ENCODE measurements around the gene SPR.

Gene SPR

DNA sequence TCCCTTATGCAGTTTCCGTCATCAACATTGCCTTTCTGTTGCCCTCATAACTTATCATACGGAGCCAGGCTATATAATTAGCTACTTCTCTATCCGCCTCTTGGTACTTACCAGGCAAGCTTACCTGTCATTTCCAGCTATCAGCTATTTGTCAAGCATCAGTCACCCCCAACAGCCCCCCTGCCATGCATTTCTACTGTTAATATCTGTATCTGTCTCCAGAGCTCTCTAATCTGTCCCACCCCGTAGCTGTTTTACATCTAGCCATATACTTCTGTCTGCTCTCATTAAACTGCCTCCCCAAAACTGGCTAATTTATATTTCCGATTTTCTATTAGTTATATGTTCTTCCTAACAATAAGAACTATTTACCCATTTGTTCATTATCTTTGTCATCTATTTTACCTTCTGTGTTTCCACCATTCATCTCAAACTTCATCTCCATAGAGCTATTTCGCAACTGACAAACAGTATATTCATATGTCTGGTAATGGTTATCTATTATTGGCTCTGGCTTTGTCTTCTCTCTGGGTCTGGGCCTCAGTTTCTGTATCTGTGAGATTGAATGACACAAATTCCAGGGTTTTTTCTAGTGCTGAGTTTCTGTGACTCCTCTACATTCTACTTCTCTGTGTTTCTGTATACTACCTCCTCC is 39.7 kb downstream of the SPR start:
- H2AFZ ChIP-seq: no peak overlapping the region
- H3K36me3 ChIP-seq (ENCODE audit: control insufficient read depth, insufficient read depth, low read length): no peaks in the 10 kb centered on the region
- no peak overlapping the region for H3K27ac ChIP-seq
- H3K9ac ChIP-seq: no peak overlapping the region
- H3K79me2 ChIP-seq: no peaks in the 10 kb centered on the region
- no peak overlapping the region for H3K4me2 ChIP-seq (ENCODE audit: low read length)
- peaks cover 6% of the 10 kb centered on the region for H3K4me1 ChIP-seq
- H3K9me3 ChIP-seq (ENCODE audit: control insufficient read depth, low read length): no peaks in the 10 kb centered on the region
- no peaks in the 10 kb centered on the region for H3K27me3 ChIP-seq (ENCODE audit: control insufficient read depth, insufficient read depth, low read length)
- no peak overlapping the region for H3K4me3 ChIP-seq (ENCODE audit: low read depth, low read length)
- TF ChIP-seq, protein P1, sequence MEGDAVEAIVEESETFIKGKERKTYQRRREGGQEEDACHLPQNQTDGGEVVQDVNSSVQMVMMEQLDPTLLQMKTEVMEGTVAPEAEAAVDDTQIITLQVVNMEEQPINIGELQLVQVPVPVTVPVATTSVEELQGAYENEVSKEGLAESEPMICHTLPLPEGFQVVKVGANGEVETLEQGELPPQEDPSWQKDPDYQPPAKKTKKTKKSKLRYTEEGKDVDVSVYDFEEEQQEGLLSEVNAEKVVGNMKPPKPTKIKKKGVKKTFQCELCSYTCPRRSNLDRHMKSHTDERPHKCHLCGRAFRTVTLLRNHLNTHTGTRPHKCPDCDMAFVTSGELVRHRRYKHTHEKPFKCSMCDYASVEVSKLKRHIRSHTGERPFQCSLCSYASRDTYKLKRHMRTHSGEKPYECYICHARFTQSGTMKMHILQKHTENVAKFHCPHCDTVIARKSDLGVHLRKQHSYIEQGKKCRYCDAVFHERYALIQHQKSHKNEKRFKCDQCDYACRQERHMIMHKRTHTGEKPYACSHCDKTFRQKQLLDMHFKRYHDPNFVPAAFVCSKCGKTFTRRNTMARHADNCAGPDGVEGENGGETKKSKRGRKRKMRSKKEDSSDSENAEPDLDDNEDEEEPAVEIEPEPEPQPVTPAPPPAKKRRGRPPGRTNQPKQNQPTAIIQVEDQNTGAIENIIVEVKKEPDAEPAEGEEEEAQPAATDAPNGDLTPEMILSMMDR (IDR thresholded peaks at IDR 0.05): no peak

DNA sequence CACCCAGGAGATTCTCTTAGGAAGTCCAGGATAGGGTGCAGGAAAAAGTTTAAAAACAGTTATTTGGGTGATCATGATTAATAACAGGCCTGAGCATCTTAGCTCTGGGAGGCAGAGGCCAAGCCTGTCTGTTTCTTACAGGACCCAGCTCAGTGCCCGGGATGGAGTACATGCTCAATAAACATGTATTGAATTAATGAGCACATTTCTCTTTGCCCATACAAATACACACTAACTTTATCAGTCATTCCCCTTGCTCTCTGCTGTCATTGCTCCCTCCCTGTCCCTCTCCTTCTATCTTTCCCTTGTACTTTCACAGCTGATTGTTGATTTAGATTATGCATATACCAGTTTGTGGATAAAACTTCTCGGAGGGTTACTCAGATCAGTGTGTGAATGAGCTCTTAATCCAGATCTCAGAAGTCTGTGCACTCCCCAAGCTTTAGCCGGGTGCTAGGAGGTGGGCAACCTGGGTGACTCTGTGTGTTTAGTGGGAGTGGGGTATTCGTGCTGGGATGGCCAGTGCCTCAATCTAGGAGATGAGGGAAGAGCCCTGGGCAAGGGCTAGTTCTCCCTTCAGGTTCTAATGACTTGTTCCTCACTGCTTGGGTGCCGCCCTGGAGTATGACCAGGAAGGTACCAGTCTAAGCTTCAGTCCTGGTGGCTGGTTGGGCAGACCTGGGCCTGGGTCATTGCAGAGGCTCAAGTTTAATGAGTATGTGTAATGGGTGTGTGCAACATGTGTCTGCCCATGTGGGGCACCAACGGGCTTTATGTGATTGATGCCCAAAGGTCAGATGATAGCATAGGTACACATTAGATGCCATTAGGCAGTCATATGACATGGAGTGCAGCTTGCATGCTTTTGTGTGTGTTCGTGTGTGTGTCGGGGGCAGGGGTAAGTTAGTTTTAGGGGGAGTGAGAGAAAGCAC is 40.7 kb downstream of the SPR start:
- Histone ChIP-seq H3K36me3 (ENCODE audit: control insufficient read depth, insufficient read depth, low read length) (no peaks in the 10 kb centered on the region), H3K4me2 (ENCODE audit: low read length) (no peak overlapping the region), H3K79me2 (no peaks in the 10 kb centered on the region), H3K27me3 (ENCODE audit: control insufficient read depth, insufficient read depth, low read length) (no peaks in the 10 kb centered on the region), H3K9ac (no peak overlapping the region), H3K27ac (no peak overlapping the region), H2AFZ (no peak overlapping the region), H3K4me1 (peaks cover 6% of the 10 kb centered on the region), H3K9me3 (ENCODE audit: control insufficient read depth, low read length) (no peaks in the 10 kb centered on the region), H3K4me3 (ENCODE audit: low read depth, low read length) (no peak overlapping the region)
- TF ChIP-seq, protein P1 (IDR thresholded peaks at IDR 0.05): no peak

DNA sequence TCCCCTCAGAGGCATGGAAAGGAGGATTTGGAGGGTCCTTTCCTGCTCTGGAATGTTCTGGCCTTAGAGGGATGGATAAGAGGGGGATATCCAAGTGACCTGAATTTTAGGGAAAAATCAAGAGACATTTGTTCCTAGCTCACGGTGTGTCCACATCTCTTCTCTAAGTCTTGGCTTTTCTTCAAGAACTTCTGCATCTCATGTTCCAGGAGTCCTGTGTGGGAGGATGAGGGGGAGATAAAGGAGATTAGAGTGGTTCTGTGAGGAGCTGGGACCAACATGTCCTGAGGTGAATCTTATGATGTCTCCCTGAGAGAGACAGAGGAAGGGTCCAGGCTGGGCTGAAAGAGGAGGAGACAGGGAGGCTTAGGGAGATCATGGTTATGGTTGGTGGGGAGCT is 41.8 kb downstream of the SPR start:
- peaks cover 6% of the 10 kb centered on the region for H3K4me1 ChIP-seq
- no peak overlapping the region for H3K27ac ChIP-seq
- TF ChIP-seq, protein P1 (IDR thresholded peaks at IDR 0.05): no peak
- no peak overlapping the region for H3K4me3 ChIP-seq (ENCODE audit: low read depth, low read length)
- no peaks in the 10 kb centered on the region for H3K27me3 ChIP-seq (ENCODE audit: control insufficient read depth, insufficient read depth, low read length)
- no peaks in the 10 kb centered on the region for H3K9me3 ChIP-seq (ENCODE audit: control insufficient read depth, low read length)
- no peak overlapping the region for H2AFZ ChIP-seq
- H3K36me3 ChIP-seq (ENCODE audit: control insufficient read depth, insufficient read depth, low read length): no peaks in the 10 kb centered on the region
- H3K9ac ChIP-seq: no peak overlapping the region
- no peaks in the 10 kb centered on the region for H3K79me2 ChIP-seq
- no peak overlapping the region for H3K4me2 ChIP-seq (ENCODE audit: low read length)

DNA sequence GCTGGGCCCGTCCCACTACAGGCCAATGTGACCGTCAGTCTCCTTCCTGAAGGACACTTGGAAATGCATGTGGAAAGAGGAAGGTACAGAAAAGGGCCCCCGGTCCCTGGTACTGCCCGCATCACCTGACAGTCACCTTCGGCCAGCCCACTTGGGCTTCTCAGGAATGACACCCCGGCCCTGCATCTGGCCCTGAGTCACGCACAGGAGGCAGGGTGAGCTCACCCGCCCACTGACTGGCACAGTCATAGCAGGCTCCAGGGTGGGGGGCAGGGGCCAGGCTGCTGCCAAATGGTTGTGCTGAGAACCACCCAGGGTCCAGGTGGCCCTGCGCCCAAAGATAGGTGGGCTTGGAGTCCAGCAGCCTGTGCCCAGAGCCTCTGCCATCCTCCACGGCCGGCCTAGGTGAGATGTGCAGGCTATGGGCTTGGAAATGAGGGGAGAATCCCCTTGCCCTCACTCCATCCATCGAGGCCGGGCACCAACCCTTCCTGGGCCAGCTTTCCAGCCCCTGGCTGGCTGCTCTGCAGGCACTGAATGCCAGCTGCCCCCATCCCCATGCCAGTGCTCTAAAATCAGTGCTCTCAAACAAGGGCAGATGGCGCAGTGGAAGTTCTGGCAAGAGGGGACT is 44.2 kb downstream of the SPR start:
- Histone ChIP-seq H3K27ac (no peak overlapping the region), H3K27me3 (ENCODE audit: control insufficient read depth, insufficient read depth, low read length) (no peaks in the 10 kb centered on the region), H3K9ac (no peak overlapping the region), H3K9me3 (ENCODE audit: control insufficient read depth, low read length) (no peaks in the 10 kb centered on the region), H3K36me3 (ENCODE audit: control insufficient read depth, insufficient read depth, low read length) (no peaks in the 10 kb centered on the region), H3K79me2 (no peaks in the 10 kb centered on the region), H3K4me1 (peaks cover 6% of the 10 kb centered on the region), H3K4me2 (ENCODE audit: low read length) (no peak overlapping the region), H3K4me3 (ENCODE audit: low read depth, low read length) (no peak overlapping the region), H2AFZ (no peak overlapping the region)
- TF ChIP-seq, protein P1 (IDR thresholded peaks at IDR 0.05): no peak
